ENCODE measurements around the gene GYG2. TPM values are rescaled to one million over a fixed set of nuclear protein-coding genes. Genes with fewer than 3 reads are reported as not detected.

GYG2 gene
- total and polyA plus RNA-seq, 2 of the 13 experiments (the other 11 are each of a cell fraction or from before 2014, with no cell fraction given): 20.0 to 24.3 TPM

GRCh38 chrX:2782171-2782570 lies 46.6 kb upstream of the GYG2 start:
- no peak for ATAC-seq
- Histone ChIP-seq H3K4me2 (ENCODE audit: low read depth, low read length) (peak overlapping the region; percentile 83), H3K79me2 (ENCODE audit: insufficient read depth, low read length) (no peaks in the 10 kb centered on the region), H3K4me3 (replicated peaks in 1 of 3; ENCODE audit: insufficient read depth in 1 of 3, low read depth in 2 of 3, low read length in 3 of 3) (peak overlapping the region; percentile 42 to 66 (median 64); a peak in 3 of 6 replicates), H3K27ac (ENCODE audit: extremely low read length, insufficient read depth, low read length) (no peak overlapping the region), H3K27me3 (ENCODE audit: control insufficient read depth in 1 of 2, insufficient read depth in 2 of 2, low read length in 2 of 2) (no peaks in the 10 kb centered on the region), H2AFZ (ENCODE audit: low read length) (no peak overlapping the region), H3K4me1 (ENCODE audit: insufficient read depth, low read length) (peaks cover 28% of the 10 kb centered on the region), H4K20me1 (ENCODE audit: insufficient read depth, low read length) (no peaks in the 10 kb centered on the region), H3K9me3 (ENCODE audit: low read length) (no peaks in the 10 kb centered on the region), H3K36me3 (replicated peaks in 1 of 2; ENCODE audit: control insufficient read depth in 1 of 2, insufficient read depth in 2 of 2, low read length in 2 of 2) (no peaks in the 10 kb centered on the region), H3K9ac (ENCODE audit: insufficient read depth, low read depth, low read length) (no peak overlapping the region)
- in situ Hi-C loops (cut with HindIII; ENCODE audit: extremely low pct_ligation_motif_present, low pct_unique_long_range_greater_than_20kb): no loop called here
- ChIA-PET CTCF (ENCODE audit: low intra/inter-chr PET ratio, low total read pairs) (no interaction called here), POLR2A (no interaction called here)
- TF ChIP-seq ZNF746 (CRISPR knock-in tag; IDR thresholded peaks at IDR 0.05): no peak
- no peak for TF ChIP-seq ZNF143 (CRISPR knock-in tag; IDR thresholded peaks at IDR 0.05)
- intact Hi-C loops (cut with micrococcal nuclease; ENCODE audit: unreplicated experiment): no loop called here
- 6% methylated on average over 4 of the region's 4 CpGs for WGBS (ENCODE audit: low lambda C conversion rate)
- no peak for DNase-seq (ENCODE audit: low spot score)
- no peak for FAIRE-seq
- BruUV-seq (replicated peaks): no TSS peak

GRCh38 chrX:2782778-2783177 lies 46.0 kb upstream of the GYG2 start:
- 71% methylated on average over 4 of the region's 4 CpGs for WGBS (ENCODE audit: low lambda C conversion rate)
- no peak overlapping the region for H3K4me2 ChIP-seq (ENCODE audit: low read depth, low read length)
- no peak overlapping the region for H3K4me3 ChIP-seq (replicated peaks in 1 of 3; ENCODE audit: insufficient read depth in 1 of 3, low read depth in 2 of 3, low read length in 3 of 3)
- ChIA-PET CTCF (ENCODE audit: low intra/inter-chr PET ratio, low total read pairs) (no interaction called here), POLR2A (no interaction called here)
- H3K79me2 ChIP-seq (ENCODE audit: insufficient read depth, low read length): no peaks in the 10 kb centered on the region
- H4K20me1 ChIP-seq (ENCODE audit: insufficient read depth, low read length): no peaks in the 10 kb centered on the region
- FAIRE-seq (no peak), ATAC-seq (no peak), DNase-seq (ENCODE audit: low spot score) (no peak)
- no peak overlapping the region for H2AFZ ChIP-seq (ENCODE audit: low read length)
- no peaks in the 10 kb centered on the region for H3K36me3 ChIP-seq (replicated peaks in 1 of 2; ENCODE audit: control insufficient read depth in 1 of 2, insufficient read depth in 2 of 2, low read length in 2 of 2)
- H3K9me3 ChIP-seq (ENCODE audit: low read length): no peaks in the 10 kb centered on the region
- peaks cover 28% of the 10 kb centered on the region for H3K4me1 ChIP-seq (ENCODE audit: insufficient read depth, low read length)
- no peak overlapping the region for H3K27ac ChIP-seq (ENCODE audit: extremely low read length, insufficient read depth, low read length)
- H3K9ac ChIP-seq (ENCODE audit: insufficient read depth, low read depth, low read length): no peak overlapping the region
- BruUV-seq (replicated peaks): no TSS peak
- in situ Hi-C loops (cut with HindIII; ENCODE audit: extremely low pct_ligation_motif_present, low pct_unique_long_range_greater_than_20kb) (no loop called here), intact Hi-C loops (cut with micrococcal nuclease; ENCODE audit: unreplicated experiment) (no loop called here)
- no peaks in the 10 kb centered on the region for H3K27me3 ChIP-seq (ENCODE audit: control insufficient read depth in 1 of 2, insufficient read depth in 2 of 2, low read length in 2 of 2)
- TF ChIP-seq ZNF12 (CRISPR knock-in tag; IDR thresholded peaks at IDR 0.05) (no peak), ZNF20 (CRISPR knock-in tag; IDR thresholded peaks at IDR 0.05) (no peak), NR3C1 (CRISPR knock-in tag; IDR thresholded peaks at IDR 0.05) (no peak), NFYB (CRISPR knock-in tag; IDR thresholded peaks at IDR 0.05) (no peak), CTCF (CRISPR knock-in tag; IDR thresholded peaks at IDR 0.05) (no peak), ZNF788 (CRISPR knock-in tag; IDR thresholded peaks at IDR 0.05; ENCODE audit: borderline replicate concordance) (no peak)
